Suprapubic skin (tissue), 4 donors: ENCODE results near the gene RFPL3. TPM values are rescaled to one million over a fixed set of nuclear protein-coding genes. Genes with fewer than 3 reads are reported as not detected.

Source experiments
- DNase-seq, 2 donors: peaks; one replicate each; pipeline ENCODE4 v3.0.0-alpha.2; 2019; ENCODE audit warnings: low spot score in 2 of 2
- H3K27ac ChIP-seq: fragments of 200-600 bp; sonication (generic); one replicate; pipeline ENCODE4 v1.5.1; 2019
- H3K27me3 ChIP-seq: fragments of 200-600 bp; sonication (generic); one replicate; pipeline ENCODE4 v1.5.1; 2019
- H3K36me3 ChIP-seq: fragments of 200-600 bp; sonication (generic); one replicate; pipeline ENCODE4 v1.5.1; 2019
- H3K4me1 ChIP-seq: fragments of 200-600 bp; sonication (generic); one replicate; pipeline ENCODE4 v1.5.1; 2019
- H3K4me3 ChIP-seq: fragments of 200-600 bp; sonication (generic); one replicate; pipeline ENCODE4 v1.5.1; 2019; ENCODE audit warnings: mild to moderate bottlenecking
- H3K9me3 ChIP-seq: fragments of 200-600 bp; sonication (generic); one replicate; pipeline ENCODE4 v1.5.1; 2019
- CTCF ChIP-seq, 2 donors: fragments of 200-600 bp in 1 of 2; fragments of 450-650 bp in 1 of 2; sonication (generic) in 1 of 2; IDR thresholded peaks; one replicate each; pipeline ENCODE4 v1.5.1; 2016 to 2019; ENCODE audit warnings: antibody characterized with exemption in 2 of 2, mild to moderate bottlenecking in 1 of 2, moderate library complexity in 1 of 2
- EP300 ChIP-seq: sonication (generic); formaldehyde crosslinking; IDR thresholded peaks from one replicate; pipeline ENCODE4 v1.6.1; 2017; ENCODE audit warnings: antibody characterized with exemption
- POLR2A ChIP-seq, 2 donors: fragments of 450-650 bp; IDR thresholded peaks; one replicate each; pipeline ENCODE4 v1.6.1; 2017; ENCODE audit warnings: antibody characterized with exemption in 2 of 2, mild to moderate bottlenecking in 2 of 2, moderate library complexity in 2 of 2
- POLR2AphosphoS5 ChIP-seq, 3 donors: sonication (generic); formaldehyde crosslinking; IDR thresholded peaks; one replicate each; pipeline ENCODE4 v1.6.1; 2017; ENCODE audit warnings: antibody characterized with exemption in 3 of 3
- WGBS: methylation state at CpG from one replicate; pipeline ENCODE4 v1.1.5; 2018; 5-methylcytosine and 5-hydroxymethylcytosine counted together
- total RNA-seq, 4 donors: library from RNA; depleted of rRNA; stranded (reverse); fragments of >200 nt; gene quantifications; one replicate each; pipeline ENCODE4 v1.1.0, GENCODE V29; 2016

Gene RFPL3
- total RNA-seq, 4 donors from 2014 or later: not detected

DNA sequence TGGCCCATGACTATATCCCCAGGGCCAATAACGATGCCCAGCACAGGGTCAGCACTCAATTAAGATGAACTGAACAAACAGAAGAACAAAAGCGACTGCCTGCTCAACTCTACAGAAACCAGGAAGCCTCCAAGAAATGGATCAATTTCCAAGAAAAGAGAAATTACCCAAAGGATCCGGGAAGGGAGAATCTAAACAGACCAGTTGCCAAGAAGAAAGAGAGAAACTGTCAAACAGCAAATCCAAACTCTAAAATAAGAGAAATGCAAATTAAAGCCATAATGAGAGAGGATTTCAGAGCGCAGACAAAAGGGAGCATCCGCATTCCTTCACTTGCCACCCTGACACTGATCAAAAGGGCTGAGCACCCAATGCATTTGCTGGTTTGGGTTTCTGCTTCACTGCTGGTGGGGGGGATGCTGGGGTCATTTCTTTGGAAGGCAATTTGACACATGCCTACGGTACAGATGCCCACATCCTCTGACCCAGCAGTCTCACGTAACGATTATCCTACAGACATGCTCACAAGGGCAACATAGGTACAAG, 37.7 kb upstream of the RFPL3 start:
- H3K27me3 ChIP-seq: peaks cover 12% of the 10 kb centered on the region
- WGBS: 57% methylated on average over 8 of the region's 8 CpGs
- DNase-seq: no peak
- H3K9me3 ChIP-seq: no peaks in the 10 kb centered on the region
- H3K36me3 ChIP-seq: no peaks in the 10 kb centered on the region
- no peak overlapping the region for H3K27ac ChIP-seq
- H3K4me1 ChIP-seq: no peaks in the 10 kb centered on the region
- TF ChIP-seq POLR2A (IDR thresholded peaks at IDR 0.05) (no peak), CTCF (IDR thresholded peaks at IDR 0.05) (no peak), POLR2AphosphoS5 (IDR thresholded peaks at IDR 0.05) (no peak), EP300 (no peak)
- no peak overlapping the region for H3K4me3 ChIP-seq

DNA sequence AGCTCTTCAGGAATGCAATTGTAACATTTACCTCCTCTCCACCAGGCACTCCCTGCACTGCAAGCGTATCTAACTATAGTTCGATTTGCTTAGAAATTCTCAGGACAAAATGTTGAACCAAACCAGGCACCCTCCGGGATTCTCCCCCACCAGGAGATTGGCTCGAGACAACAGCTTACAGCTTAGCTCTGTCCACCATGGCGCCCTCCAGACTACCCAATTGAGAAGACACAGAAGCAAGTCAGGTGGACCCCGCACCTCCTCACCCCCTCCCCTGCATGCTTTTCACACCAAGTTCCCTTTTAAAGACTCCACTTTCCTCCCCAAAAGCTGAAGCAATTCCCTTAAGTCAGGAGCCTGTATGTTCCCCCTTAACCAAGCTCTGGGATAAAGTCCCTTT, 34.7 kb upstream of the RFPL3 start:
- 82% methylated on average over 6 of the region's 6 CpGs for WGBS

GRCh38 chr22:32323513-32324164, 34.0 kb upstream of the RFPL3 start:
- peaks cover 12% of the 10 kb centered on the region for H3K27me3 ChIP-seq
- no peak for TF ChIP-seq CTCF (IDR thresholded peaks at IDR 0.05)
- TF ChIP-seq EP300: no peak
- TF ChIP-seq POLR2AphosphoS5 (IDR thresholded peaks at IDR 0.05): no peak
- TF ChIP-seq POLR2A (IDR thresholded peaks at IDR 0.05): no peak
- no peak overlapping the region for H3K4me3 ChIP-seq
- DNase-seq: peak in 1 of 2 donors; percentile 50
- no peaks in the 10 kb centered on the region for H3K36me3 ChIP-seq
- WGBS: 85% methylated on average over 9 of the region's 11 CpGs
- H3K27ac ChIP-seq: no peak overlapping the region
- no peaks in the 10 kb centered on the region for H3K4me1 ChIP-seq
- no peaks in the 10 kb centered on the region for H3K9me3 ChIP-seq

More for the DNA sequence above, 34.7 kb upstream of the RFPL3 start:
- no peak for TF ChIP-seq CTCF (IDR thresholded peaks at IDR 0.05)
- no peak for TF ChIP-seq POLR2A (IDR thresholded peaks at IDR 0.05)
- TF ChIP-seq EP300: no peak
- no peak for TF ChIP-seq POLR2AphosphoS5 (IDR thresholded peaks at IDR 0.05)
- Histone ChIP-seq H3K36me3 (no peaks in the 10 kb centered on the region), H3K9me3 (no peaks in the 10 kb centered on the region), H3K4me3 (no peak overlapping the region), H3K4me1 (no peaks in the 10 kb centered on the region), H3K27me3 (peaks cover 12% of the 10 kb centered on the region), H3K27ac (no peak overlapping the region)
- peak in 1 of 2 donors; percentile 38 for DNase-seq

DNA sequence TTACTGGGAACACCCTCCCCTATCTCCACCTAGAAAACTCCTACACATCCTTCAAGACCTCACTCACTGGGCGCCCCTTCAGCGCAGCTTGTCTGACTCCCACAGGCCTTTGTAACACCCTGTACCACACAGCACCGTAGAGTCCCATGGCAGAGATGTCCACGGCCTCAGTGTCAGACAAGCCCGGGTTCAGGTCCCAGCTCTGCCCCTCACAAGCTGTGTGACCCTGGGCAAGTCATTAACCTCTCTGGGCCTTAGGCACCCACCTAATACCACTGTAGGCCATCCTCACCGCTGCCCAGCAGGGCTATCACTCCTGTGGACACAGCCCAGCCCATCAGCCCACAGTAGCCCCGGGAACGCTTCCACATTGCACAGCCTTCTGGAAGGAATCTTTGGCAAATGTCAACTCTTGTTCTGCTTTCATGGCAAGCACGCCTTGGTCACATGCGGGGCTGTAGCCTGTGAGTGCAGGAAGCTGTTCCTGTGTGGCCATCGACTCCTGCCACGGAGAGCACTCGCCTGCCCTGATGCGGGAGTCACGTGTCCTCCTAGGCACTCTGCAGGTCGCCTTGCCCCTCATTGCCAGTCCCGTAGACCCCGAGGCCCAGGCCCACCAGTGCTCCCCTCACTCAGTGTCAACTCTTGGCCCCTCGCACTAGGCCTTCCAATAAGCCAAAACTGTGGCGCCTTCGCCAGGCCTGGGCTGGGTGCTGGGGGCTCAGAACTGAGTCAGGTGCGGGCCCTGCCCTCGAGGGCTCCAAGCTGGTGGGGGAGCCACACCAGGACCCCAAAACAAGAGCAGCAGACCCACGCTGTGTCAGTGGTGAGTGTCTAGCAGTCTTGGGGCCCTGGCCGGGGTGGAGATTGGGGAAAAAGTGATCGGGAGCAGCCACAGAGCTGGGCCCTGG, 32.9 kb upstream of the RFPL3 start:
- no peak overlapping the region for H3K4me3 ChIP-seq
- no peaks in the 10 kb centered on the region for H3K9me3 ChIP-seq
- H3K36me3 ChIP-seq: no peaks in the 10 kb centered on the region
- TF ChIP-seq POLR2A (IDR thresholded peaks at IDR 0.05) (no peak), CTCF (IDR thresholded peaks at IDR 0.05) (no peak), EP300 (no peak), POLR2AphosphoS5 (IDR thresholded peaks at IDR 0.05) (no peak)
- DNase-seq: peak in 1 of 2 donors; percentile 68
- H3K27ac ChIP-seq: no peak overlapping the region
- H3K27me3 ChIP-seq: peaks cover 12% of the 10 kb centered on the region
- 91% methylated on average over 20 of the region's 26 CpGs for WGBS
- no peaks in the 10 kb centered on the region for H3K4me1 ChIP-seq

GRCh38 chr22:32325416-32325801, 32.3 kb upstream of the RFPL3 start:
- no peak overlapping the region for H3K27ac ChIP-seq

More at GRCh38 chr22:32325416-32325801, 32.3 kb upstream of the RFPL3 start:
- TF ChIP-seq CTCF (IDR thresholded peaks at IDR 0.05) (no peak), POLR2A (IDR thresholded peaks at IDR 0.05) (no peak), EP300 (no peak), POLR2AphosphoS5 (IDR thresholded peaks at IDR 0.05) (no peak)
- Histone ChIP-seq H3K36me3 (no peaks in the 10 kb centered on the region), H3K4me3 (no peak overlapping the region), H3K4me1 (no peaks in the 10 kb centered on the region), H3K9me3 (no peaks in the 10 kb centered on the region), H3K27me3 (peaks cover 10% of the 10 kb centered on the region)
- 36% methylated on average over 5 of the region's 9 CpGs for WGBS
- DNase-seq: no peak
